HG03097 (cell line): ENCODE data around the gene TLX2.
"Not testable (repeated sequence)": the region's sequence is repeated elsewhere in the genome, so short reads cannot be mapped to it uniquely, and the experiment has no call there.

Experiments
- ATAC-seq: cut with Tn5 transposase; IDR thresholded peaks from one replicate; pipeline ENCODE4 v1.9.1; 2021; ENCODE audit not compliant: unreplicated experiment, low FRiP score

TLX2 gene

DNA sequence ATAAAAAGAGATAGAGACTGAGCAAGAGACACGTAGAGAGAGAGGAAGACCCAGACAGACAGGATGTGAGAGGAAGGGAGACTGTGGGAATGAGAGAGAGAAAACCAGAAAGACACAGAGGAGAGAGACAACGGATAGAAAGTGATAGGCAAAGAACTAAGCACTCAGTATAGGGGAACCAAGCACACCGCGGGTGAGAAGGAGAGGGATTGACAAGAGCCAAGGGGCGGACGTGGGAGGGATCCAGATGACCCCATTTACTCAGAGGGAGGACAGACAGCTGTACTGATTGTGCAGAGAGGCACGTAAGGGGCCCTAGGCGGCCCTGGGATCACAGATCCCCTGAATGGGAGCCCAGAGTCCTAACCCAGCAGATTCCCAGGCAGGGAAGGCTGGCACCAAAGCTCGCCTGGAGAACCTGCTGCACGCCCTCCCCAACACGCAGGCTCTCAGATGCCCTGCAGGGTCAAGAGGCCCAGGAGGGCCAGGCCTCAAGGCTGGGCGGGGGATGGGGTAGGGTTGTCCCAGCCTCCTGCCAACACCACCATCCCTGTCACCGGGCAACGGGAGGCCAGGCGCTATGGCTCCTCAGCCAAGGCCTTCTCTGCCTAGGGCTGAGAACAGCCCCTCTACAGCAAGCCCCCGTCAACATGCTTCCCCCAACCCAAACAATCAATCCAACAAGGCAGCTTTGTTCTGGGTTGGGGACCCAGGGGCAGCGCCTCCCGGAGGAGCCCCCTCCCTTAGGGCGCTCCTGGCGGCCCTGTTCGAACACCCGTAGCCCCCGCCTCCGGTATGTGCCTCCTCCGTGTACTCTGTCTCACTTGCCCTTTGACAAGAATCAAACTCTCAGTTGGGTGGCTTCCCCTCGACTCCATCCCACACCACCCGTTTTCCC, 38.9 kb downstream of the TLX2 start:
- ATAC-seq, result no peak

DNA sequence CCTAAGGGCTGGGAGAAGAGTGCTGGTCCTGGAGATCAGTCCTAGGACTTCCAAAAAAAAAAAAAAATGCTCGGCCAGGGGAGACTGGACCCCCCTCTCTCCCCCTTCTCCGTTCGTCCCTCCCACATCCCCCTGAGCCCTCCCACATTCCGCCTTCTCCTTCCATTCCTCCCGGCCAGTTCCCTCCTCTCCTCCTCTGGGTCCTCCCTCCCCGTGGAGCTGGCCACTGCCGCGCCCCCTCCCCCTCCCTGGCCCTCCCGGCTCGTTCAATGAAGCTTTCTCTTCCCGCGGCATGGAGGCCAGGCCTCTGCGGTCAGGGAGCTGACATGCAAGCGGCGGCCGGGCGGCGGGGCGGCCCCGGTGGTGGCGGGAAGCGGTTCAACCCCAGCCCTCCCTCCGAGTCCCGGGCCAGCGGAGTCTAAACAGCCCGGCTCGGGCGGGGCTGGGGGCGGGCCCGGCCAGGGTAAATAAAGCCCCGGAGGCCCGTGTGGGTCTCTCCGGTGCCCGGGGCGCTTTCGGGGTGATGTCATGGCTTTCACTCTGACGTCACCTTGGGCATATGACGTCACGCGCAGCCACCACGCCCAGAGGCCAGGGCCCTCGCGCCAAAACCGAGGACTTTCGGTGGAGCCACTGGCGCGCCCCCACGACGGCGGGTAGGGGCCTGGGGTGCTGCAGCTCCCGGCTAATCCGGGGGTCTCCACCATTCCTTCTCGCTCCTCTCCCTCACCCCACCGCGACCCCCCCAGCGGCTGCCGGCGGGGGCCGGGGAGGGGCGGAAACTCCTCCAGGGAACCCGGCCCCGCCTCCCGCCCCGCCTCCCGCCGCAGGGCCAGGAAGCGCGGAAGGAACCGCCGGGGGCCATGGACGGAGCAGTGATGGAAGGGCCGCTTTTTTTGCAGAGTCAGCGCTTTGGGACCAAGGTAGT, 39.9 kb downstream of the TLX2 start, which contains the start of the genes DOK1 and LOXL3:
TSS of gene DOK1 (plus strand) at position 829 of the 928 bp plus-strand sequence. CDS start at position 864, 35 bp downstream.
TSS of gene LOXL3 (minus strand) at position 51 of the 928 bp plus-strand sequence. CDS start 1,308 bp downstream, outside the sequence.
- ATAC-seq, result peak; percentile 31

DNA sequence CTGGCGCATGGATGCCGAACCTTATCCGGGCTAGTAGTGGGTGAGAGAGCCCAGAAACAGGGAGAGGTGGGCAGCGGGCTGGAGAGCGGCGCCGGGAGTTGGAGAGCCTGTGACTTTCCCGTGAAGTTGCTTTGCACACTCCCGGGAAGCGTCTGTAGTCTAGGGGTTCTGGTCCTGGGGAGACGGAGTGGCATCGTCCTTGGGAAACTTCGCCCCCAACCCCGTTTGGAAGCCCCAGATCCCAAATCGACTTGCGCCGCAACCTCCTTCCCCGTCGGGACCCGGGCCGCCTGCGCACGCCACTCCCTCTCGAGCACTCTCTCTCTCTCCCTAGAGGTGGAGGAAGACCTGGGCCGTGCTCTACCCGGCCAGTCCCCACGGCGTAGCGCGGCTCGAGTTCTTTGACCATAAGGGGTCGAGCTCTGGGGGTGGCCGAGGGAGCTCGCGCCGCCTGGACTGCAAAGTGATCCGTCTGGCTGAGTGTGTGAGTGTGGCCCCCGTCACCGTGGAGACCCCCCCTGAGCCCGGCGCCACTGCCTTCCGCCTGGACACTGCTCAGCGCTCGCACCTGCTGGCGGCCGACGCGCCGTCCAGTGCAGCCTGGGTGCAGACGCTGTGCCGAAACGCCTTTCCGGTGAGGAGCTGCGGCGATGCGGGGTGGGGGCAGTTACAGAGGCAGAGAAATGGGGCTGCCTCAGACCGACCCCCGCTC, 40.7 kb downstream of the TLX2 start:
- no peak for ATAC-seq

GRCh38 chr2:74555610-74556103, 41.4 kb downstream of the TLX2 start:
- no peak for ATAC-seq

DNA sequence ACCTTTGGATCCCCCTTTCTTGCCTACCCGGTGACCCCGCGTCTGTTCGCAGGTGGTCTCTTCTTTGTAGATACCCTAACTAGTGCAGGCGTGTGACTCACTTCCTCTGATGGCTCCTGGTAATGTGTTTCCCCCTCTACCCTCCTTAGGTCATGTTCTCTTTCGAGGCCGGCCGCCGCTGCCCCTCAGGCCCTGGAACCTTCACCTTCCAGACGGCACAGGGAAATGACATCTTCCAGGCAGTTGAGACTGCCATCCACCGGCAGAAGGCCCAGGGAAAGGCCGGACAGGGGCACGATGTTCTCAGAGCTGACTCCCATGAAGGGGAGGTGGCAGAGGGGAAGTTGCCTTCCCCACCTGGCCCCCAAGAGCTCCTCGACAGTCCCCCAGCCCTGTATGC, 41.9 kb downstream of the TLX2 start:
- ATAC-seq, result no peak

DNA sequence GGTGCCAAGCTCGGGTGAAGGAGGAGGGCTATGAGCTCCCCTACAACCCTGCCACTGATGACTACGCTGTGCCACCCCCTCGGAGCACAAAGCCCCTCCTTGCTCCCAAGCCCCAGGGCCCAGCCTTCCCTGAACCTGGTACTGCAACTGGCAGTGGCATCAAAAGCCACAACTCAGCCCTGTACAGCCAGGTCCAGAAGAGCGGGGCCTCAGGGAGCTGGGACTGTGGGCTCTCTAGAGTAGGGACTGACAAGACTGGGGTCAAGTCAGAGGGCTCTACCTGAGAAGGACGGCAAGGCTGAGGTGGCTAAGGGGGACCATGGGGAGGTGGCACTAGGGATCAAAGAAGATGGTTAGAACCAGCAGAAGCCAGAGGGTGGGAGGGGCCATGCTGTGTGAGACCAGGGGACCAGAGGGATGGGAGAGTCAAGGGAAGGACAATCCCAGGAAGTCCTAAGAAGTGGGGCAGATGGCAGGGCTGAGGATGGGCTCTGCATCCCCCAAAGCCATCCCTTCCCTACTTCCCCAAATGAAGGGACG, 42.7 kb downstream of the TLX2 start:
- ATAC-seq, result no peak

- ATAC-seq, result no peak
Observed at GRCh38 chr2:74558284-74559230, 44.3 kb downstream of the TLX2 start.

DNA sequence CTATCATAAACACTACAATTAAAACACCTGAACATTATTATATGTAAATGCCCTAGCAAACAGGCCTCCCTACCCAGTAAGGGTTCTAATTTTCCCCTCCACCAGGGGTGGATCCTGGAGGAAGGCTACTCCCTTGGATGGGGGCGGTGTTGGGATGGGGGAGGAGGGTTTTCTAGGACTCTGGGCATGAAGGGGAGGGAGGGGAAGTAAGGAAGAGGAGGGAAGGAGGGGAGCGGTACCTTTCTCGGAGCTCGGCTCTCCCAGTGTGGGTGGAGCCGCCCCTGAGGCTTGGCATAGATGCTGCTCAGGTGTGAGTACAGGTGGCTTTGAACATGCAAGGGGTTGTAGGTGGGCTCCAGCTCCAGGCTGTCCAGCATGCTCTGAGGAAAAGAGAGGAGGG, 45.7 kb downstream of the TLX2 start:
- ATAC-seq, result no peak

GRCh38 chr2:74560591-74560990, 46.3 kb downstream of the TLX2 start:
- no peak for ATAC-seq

DNA sequence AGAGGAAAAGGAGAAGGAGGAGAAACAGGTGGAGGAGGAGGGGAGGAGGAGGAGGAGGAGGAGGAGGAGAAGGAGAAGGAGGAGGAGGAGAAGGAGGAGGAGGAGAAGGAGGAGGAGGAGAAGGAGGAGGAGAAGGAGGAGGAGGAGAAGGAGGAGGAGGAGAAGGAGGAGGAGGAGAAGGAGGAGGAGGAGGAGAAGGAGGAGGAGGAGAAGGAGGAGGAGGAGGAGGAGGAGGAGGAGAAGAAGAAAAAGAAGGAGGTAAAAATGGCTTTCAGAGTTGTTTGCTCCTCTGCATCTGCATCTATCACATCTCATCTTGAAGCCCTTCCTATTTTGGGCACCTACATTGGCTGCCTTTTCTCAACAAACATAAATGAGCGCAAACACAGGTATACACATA, 46.8 kb downstream of the TLX2 start:
- ATAC-seq, result not testable (repeated sequence)

- ATAC-seq, result no peak
Observed at GRCh38 chr2:74562126-74562775, 48.0 kb downstream of the TLX2 start.

GRCh38 chr2:74564222-74564621, 50.0 kb downstream of the TLX2 start:
- ATAC-seq, result no peak

DNA sequence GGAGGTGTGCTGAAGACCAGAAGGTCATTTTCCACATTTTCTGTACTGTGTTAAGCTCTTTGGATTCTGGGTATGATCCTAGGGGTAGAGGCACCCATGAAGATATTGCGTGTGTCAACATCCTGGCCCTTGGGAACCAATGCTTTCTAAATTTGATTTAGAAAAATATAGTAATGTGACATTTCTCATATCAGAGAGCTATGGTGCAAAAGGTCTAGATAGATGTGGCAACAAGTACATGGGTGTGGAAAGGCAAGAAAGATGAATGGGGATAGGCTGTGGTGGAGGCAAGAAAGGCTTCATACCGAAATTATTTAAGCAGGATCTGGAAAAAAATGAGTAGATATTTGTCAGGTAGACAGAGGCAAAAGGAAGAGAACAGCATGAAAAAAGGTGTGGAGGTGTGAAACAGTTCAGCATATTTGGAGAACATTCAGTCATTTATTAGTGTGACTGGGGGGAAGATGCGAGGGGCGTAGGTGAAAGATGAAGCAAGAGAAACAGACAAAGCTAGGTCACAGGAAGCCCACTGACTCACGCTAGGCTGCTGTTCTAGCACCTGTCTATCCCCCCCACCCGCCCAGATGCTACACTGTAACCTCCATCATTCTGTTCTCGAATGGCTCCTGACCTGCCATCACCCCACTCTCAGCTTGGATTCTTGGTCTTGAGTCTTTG, 52.0 kb downstream of the TLX2 start:
- no peak for ATAC-seq

GRCh38 chr2:74566754-74567085, 52.5 kb downstream of the TLX2 start:
- no peak for ATAC-seq
